ENCODE data around the gene BARHL1.

Gene BARHL1

DNA sequence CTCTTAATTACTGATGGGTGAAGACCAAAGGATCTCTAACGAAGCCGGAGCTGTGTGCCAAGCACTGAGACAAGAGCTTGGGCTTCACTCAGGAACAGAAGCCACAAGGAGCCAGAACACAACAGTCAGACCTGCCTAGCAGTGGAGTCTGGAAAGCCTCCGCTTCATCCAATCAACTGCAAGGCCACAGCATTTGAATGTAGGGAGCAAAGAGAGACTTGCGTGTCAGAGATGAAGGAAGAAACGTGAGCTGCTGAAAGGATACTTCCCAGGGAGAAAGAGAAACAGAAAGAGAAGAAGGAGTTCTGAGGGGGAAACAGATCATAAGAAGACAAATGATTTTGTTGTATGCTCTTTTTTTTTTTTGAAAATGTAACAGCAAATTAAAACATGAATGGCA, 43.9 kb downstream of the BARHL1 start:
- no peak for DNase-seq (ENCODE audit: low read depth)
- H3K4me3 ChIP-seq (ENCODE audit: low read depth, low read length), result no peak overlapping the region
- TF ChIP-seq, protein P1, sequence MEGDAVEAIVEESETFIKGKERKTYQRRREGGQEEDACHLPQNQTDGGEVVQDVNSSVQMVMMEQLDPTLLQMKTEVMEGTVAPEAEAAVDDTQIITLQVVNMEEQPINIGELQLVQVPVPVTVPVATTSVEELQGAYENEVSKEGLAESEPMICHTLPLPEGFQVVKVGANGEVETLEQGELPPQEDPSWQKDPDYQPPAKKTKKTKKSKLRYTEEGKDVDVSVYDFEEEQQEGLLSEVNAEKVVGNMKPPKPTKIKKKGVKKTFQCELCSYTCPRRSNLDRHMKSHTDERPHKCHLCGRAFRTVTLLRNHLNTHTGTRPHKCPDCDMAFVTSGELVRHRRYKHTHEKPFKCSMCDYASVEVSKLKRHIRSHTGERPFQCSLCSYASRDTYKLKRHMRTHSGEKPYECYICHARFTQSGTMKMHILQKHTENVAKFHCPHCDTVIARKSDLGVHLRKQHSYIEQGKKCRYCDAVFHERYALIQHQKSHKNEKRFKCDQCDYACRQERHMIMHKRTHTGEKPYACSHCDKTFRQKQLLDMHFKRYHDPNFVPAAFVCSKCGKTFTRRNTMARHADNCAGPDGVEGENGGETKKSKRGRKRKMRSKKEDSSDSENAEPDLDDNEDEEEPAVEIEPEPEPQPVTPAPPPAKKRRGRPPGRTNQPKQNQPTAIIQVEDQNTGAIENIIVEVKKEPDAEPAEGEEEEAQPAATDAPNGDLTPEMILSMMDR (IDR thresholded peaks at IDR 0.05; ENCODE audit: insufficient read depth, low read depth, low read length, missing control alignments), result no peak

DNA sequence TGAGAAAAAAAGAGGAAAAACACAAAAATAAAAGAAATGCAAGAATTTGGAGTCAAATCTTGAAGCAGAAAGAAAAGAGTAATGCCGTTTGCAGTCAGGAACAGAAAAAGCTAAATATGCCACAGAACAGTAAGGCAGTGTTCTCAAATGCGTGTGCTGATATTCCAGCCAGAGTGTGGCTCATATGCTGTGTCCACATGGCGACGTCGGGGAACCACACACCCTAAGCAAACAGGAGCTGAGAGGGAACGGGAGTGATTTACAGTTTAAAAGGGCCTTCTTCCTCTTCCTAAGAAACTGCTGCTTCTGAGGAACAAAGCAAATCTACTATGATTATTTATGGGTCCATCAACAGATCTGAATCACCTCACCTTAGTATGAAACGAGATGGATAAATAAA, 44.7 kb downstream of the BARHL1 start:
- no peak overlapping the region for H3K4me3 ChIP-seq (ENCODE audit: low read depth, low read length)
- DNase-seq (ENCODE audit: low read depth), result no peak
- TF ChIP-seq, protein P1 (IDR thresholded peaks at IDR 0.05; ENCODE audit: insufficient read depth, low read depth, low read length, missing control alignments), result no peak

DNA sequence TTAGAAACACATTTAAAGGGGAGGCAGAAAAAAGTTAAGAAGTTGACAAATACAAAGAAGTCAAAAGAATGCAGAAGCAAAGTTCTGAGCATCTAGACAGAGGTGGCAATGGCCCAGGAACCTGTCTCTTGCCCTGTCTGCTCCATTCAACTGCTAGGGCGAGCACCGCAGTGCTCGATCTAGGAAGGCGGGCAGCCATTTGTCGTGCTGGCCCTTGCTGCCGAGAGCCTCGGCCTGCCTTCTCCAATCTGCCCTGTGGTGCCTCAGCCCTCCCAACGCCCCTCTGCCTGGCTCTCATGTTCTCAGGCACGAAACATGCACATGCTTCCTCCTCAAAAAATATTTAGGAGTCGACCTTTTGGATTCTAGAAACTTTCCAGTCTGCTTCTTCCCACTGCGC, 45.2 kb downstream of the BARHL1 start:
- TF ChIP-seq, protein P1 (IDR thresholded peaks at IDR 0.05; ENCODE audit: insufficient read depth, low read depth, low read length, missing control alignments), result no peak
- H3K4me3 ChIP-seq (ENCODE audit: low read depth, low read length), result no peak overlapping the region
- DNase-seq (ENCODE audit: low read depth), result no peak

DNA sequence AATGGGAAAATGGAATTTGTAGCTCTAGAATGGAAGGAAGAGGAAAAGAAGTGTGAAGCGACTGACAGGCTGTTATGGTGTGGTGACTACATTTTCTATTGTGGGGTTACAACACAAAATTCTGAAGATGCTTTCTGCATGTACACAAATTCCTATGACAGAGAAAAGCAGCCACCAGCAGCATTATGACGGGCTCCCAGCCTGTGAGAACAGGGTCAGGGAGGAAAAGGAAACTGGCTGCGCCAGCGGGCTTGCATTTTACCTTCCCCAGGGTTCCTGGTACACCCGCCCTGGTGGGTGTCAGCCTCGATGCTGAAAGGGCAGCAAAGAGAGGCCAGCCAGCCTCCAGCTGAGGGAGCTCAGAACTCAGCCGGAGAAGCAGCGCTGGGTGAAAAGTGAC, 46.3 kb downstream of the BARHL1 start:
- TF ChIP-seq, protein P1 (IDR thresholded peaks at IDR 0.05; ENCODE audit: insufficient read depth, low read depth, low read length, missing control alignments), result no peak

DNA sequence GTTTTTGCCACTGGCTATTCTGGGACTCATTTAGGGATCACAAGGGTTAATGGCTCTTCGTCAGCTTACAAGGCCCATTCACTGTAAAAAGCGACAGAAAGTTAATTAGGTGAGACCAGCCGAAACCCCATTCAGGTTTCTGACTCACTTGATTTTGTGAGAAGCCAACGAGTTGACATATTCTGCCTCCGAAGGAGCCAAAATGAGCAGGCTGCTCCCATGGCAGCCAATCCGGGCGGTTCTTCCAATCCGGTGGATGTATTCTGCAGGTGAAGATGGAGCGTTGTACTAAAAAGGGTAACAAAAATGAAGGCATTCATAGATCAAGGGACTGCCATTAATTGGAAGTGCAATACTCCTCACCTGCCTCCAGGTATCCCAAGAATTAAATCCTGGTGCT, 47.7 kb downstream of the BARHL1 start:
- no peak for DNase-seq (ENCODE audit: low read depth)
- no peak overlapping the region for H3K4me3 ChIP-seq (ENCODE audit: low read depth, low read length)
- TF ChIP-seq, protein P1 (IDR thresholded peaks at IDR 0.05; ENCODE audit: insufficient read depth, low read depth, low read length, missing control alignments), result no peak

More for the DNA sequence above, 46.3 kb downstream of the BARHL1 start:
- no peak for DNase-seq (ENCODE audit: low read depth)
- H3K4me3 ChIP-seq (ENCODE audit: low read depth, low read length), result no peak overlapping the region

DNA sequence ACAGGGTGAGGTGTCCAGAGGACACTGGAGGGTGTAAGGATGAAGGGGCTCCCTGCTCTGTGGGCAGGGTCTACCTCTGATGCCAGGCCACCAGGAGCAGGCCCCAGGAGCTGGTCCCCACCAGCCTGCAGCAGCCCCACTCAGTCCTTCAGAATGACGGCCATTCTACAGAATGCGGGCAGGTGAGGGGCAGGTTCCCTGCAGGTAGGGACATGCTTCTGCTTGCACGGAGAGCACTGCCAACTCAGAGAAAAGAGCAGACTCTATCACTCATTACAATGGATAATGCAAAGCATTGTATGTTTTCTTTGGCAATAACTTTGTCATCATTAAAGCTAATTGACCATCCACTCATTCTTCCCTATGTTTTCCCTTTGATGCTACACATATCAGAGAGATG, 48.4 kb downstream of the BARHL1 start:
- H3K4me3 ChIP-seq (ENCODE audit: low read depth, low read length), result no peak overlapping the region
- TF ChIP-seq, protein P1 (IDR thresholded peaks at IDR 0.05; ENCODE audit: insufficient read depth, low read depth, low read length, missing control alignments), result no peak
- DNase-seq (ENCODE audit: low read depth), result no peak

DNA sequence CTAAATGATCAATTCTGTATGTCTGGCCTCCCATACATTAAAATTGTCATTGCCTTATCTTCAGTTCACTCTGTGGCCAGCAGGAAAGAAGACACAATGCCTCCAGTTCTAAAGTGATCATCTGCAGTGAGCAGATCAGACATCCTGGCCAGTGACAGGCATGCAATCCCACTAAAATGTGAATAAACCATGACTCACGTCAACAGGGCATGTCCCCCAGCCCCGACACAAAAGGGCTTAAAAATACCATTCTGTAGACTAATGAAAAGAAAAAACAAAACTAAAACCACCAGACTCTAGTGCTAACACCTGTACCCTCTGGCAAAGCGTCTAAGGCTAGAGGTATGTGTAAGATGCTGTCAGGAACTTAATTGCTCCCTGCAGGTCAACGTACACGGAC, 48.9 kb downstream of the BARHL1 start:
- TF ChIP-seq, protein P1 (IDR thresholded peaks at IDR 0.05; ENCODE audit: insufficient read depth, low read depth, low read length, missing control alignments), result no peak
- H3K4me3 ChIP-seq (ENCODE audit: low read depth, low read length), result no peak overlapping the region
- no peak for DNase-seq (ENCODE audit: low read depth)

Data from GM12865 (cell line).